ENCODE results near the gene PCK1.

Gene PCK1

GRCh38 chr20:57608516-57608915, 47.6 kb downstream of the PCK1 start:
- FAIRE-seq = no peak

GRCh38 chr20:57609086-57609841, 48.4 kb downstream of the PCK1 start:
- no peak for FAIRE-seq

- no peak for FAIRE-seq
Observed at GRCh38 chr20:57609842-57610167, 48.9 kb downstream of the PCK1 start.

- FAIRE-seq = no peak
Observed at GRCh38 chr20:57610261-57610952, 49.5 kb downstream of the PCK1 start.

- no peak for FAIRE-seq
Observed at GRCh38 chr20:57611586-57612311, 50.8 kb downstream of the PCK1 start.

GRCh38 chr20:57612436-57612835, 51.5 kb downstream of the PCK1 start:
- FAIRE-seq = no peak

- FAIRE-seq = no peak
Observed at GRCh38 chr20:57612916-57613315, 52.0 kb downstream of the PCK1 start.

GRCh38 chr20:57613481-57613921, 52.6 kb downstream of the PCK1 start:
- FAIRE-seq = no peak

GRCh38 chr20:57614490-57615444, 53.9 kb downstream of the PCK1 start:
- no peak for FAIRE-seq

GRCh38 chr20:57615445-57615811, 54.5 kb downstream of the PCK1 start:
- no peak for FAIRE-seq

GRCh38 chr20:57616143-57616951, 55.4 kb downstream of the PCK1 start:
- no peak for FAIRE-seq

- no peak for FAIRE-seq
Observed at GRCh38 chr20:57617079-57617795, 56.3 kb downstream of the PCK1 start.
